VCaP (cell line): ENCODE data around the gene ZNF282.
A peak's percentile ranks its signal among the peaks of the same experiment; 100 is the strongest.
"Not testable (repeated sequence)": the region's sequence is repeated elsewhere in the genome, so short reads cannot be mapped to it uniquely, and the experiment has no call there.

ENCODE experiments used
- H3K27ac ChIP-seq: fragments of 450-650 bp; 2 replicates; pipeline ENCODE4 v1.5.1; 2017
- TF ChIP-seq, protein P1 (sequence below): fragments of 450-650 bp; conservative IDR thresholded peaks from 2 replicates; pipeline ENCODE4 v1.5.1; 2017; ENCODE audit warnings: mild to moderate bottlenecking, moderate library complexity

Gene ZNF282

DNA sequence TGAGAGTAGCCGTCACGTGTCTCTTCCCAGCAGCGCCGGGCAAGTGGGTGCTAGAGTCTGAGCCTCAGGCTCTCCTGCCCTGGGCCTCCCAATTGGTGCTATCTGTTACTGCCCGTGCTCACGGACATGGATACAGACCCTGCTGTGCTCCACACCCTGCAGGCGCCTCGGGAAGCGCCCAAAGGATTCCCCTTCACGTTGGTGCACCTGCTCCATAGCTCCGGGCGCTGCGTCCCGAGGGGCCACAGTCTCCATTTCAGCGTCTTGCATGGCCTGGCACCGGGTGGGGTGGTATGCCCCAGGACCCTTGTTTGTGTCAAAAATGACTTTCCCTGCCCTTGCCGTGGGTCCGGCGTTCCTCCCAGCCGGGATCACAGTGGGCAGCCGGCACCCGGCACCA lies 30.3 kb downstream of the ZNF282 start:
- TF ChIP-seq, protein P1, sequence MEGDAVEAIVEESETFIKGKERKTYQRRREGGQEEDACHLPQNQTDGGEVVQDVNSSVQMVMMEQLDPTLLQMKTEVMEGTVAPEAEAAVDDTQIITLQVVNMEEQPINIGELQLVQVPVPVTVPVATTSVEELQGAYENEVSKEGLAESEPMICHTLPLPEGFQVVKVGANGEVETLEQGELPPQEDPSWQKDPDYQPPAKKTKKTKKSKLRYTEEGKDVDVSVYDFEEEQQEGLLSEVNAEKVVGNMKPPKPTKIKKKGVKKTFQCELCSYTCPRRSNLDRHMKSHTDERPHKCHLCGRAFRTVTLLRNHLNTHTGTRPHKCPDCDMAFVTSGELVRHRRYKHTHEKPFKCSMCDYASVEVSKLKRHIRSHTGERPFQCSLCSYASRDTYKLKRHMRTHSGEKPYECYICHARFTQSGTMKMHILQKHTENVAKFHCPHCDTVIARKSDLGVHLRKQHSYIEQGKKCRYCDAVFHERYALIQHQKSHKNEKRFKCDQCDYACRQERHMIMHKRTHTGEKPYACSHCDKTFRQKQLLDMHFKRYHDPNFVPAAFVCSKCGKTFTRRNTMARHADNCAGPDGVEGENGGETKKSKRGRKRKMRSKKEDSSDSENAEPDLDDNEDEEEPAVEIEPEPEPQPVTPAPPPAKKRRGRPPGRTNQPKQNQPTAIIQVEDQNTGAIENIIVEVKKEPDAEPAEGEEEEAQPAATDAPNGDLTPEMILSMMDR: no peak
- no peak overlapping the region for H3K27ac ChIP-seq

DNA sequence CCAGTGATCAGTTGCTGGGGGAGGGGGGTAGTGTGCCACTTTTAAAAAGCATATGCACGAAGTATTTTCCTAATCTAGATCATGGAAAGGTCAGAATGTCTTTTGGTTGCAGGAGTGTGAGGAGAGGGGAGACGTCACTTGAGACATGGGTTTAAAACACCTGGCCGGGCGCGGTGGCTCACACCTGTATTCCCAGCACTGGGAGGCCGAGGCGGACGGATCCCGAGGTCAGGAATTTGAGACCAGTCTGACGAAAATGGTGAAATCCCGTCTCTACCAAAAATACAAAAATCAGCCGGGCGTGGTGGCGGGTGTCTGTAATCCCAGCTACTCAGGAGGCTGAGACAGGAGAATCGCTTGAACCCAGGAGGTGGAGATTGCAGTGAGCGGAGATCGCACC lies 31.0 kb downstream of the ZNF282 start:
- H3K27ac ChIP-seq: not testable (repeated sequence)

DNA sequence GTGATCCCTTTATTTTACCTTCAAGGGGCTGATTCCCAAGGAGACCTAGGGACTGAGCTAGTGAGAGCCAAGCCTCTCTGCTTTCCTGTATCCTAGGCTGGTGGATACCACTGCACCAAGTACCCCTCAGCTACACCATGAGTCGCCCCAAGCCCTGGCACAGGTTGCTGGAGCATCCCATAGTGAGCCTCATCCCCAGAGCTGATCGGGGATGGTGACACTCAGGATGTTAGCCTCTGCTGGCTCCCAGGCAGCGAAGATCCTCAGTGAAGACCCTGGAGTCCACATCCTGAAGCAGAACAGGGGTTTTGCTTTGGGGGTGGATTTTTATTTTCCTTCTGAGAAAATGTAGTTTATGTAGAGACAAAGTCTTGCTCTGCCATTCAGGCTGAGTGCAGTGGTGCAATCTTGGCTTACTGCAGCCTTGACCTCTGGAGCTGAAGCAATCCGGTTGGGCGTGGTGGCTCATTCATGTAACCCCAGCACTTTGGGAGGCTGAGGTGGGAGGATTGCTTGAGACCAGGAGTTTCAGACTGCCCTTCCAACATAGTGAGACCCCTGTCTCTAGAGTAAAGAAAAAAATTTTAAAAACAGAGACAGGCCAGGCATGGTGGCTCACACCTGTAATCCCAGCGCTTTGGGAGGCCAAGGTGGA lies 31.6 kb downstream of the ZNF282 start:
- TF ChIP-seq, protein P1: no peak
- H3K27ac ChIP-seq: no peak overlapping the region

DNA sequence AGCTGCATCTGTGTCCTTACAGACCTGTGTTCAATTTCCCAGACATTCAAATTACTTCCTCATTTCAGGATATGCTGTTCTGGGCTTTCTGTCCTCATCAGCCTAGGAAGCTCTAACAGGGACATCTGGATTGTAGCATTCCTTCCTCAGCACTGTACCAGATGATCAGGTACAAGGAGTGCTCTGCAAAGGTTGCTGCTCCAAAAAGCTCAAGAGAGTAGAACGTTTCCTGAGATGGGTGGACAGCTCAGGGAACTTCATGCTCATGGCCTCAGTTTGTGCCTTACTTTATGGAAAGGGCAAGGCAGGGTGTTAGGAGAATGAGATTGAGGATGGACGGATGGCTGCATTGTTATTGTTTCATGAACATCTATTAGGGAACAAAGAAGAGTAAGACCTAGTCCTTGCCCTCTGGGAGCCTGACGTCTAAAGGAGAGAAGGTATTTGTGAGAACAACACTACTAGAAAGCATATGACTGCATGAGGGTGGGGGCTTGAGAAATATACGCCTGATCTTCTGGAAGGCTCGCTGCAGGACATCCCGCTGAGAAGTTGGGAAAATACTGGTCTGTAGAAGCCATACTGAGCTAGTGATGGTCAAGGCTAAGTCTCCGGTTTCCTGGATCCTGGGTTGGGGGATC lies 33.6 kb downstream of the ZNF282 start:
- no peak overlapping the region for H3K27ac ChIP-seq
- TF ChIP-seq, protein P1: no peak

DNA sequence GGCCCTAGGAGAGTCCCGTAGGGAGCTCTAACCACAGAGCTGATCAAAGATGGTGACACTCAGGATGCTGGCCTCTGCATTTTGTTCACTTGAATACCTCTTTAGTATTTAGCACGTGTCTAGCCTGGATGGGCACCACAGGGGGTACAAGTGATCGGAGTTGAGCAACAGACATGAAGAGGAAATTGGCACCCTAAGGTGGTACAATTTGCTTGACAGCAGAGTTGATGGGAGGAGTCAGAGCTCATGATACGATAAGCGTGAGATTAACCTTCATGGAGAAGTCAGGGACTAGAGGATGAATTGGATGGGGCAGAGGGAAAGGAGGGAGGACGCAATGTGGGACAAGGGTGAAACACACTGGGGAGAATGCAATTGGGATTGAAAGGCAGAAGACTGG lies 34.2 kb downstream of the ZNF282 start:
- TF ChIP-seq, protein P1: no peak

DNA sequence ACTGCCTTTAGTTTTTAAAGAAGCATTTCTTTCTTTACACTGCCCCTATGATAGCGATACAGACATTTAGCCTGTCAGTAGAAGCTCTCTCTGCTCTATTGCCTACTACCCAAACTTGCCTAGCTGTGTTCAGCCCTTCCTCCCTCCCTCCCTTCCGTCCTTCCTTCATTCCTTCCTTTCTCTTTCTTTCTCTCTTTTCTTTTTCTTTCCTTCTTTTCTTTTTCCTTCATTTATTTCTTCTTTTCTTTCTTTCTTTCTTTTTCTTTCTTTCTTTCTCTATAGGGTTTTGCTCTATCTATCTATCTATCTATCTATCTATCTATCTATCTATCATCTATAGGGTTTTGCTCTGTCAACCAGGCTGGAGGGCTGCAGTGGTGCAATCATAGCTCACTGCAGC lies 37.0 kb downstream of the ZNF282 start:
- TF ChIP-seq, protein P1: no peak
- no peak overlapping the region for H3K27ac ChIP-seq

More for the DNA sequence above, 34.2 kb downstream of the ZNF282 start:
- H3K27ac ChIP-seq: no peak overlapping the region

DNA sequence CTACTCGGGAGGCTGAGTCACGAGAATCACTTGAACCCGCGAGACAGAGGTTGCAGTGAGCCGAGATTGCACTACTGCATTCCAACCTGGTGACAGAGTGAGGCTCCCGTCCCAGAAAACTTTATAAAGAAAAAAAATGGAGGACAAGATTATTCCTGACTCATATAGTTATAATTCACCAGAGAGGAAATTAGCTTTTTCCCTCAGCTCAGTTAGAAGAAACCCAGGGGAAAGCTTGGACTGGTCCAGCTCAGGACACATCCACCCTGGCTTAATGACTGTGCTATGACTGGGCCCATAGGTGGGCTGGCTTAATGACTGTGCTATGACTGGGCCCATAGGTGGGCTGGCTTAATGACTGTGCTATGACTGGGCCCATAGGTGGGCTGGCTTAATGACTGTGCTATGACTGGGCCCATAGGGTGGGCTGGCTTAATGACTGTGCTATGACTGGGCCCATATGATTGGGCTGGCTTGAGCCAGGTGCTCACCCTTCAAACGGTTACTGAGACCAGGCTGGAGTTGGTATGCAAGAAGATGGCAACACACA lies 38.4 kb downstream of the ZNF282 start:
- not testable (repeated sequence) for H3K27ac ChIP-seq

DNA sequence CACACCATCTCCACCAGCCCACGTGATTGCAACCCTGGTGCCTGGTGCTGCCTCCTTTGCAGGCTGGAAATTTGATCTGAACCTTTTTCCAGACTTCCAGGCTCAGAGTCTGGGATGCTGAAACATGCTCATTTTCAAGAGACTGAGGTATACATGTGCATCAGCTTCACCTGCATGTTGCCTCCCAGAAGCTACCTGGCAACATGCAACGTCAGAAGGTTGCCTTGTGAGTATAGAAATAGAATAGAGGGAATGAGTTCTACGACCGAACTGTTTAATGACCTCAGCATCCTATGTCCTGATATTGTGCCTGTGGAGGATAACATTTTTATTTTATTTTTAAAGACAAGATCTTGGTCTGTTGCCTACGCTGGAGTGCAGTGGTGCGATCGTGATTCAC lies 42.2 kb downstream of the ZNF282 start:
- TF ChIP-seq, protein P1: no peak
- peak overlapping the region; percentile 18; the same call in 1 of the 2 replicates for H3K27ac ChIP-seq
